HepG2 (cell line): Measurements from ENCODE around the gene RBCK1. TPM values are rescaled to one million over a fixed set of nuclear protein-coding genes. Genes with fewer than 3 reads are reported as not detected.

Experiments
- AGO2 ChIP-seq: fragments of 200-400 bp; formaldehyde crosslinking; optimal IDR thresholded peaks from 2 replicates; pipeline ENCODE3; 2017; ENCODE audit warnings: mild to moderate bottlenecking, low read depth, low read length, moderate library complexity
- ARID2 ChIP-seq: sonication (generic); formaldehyde crosslinking; IDR thresholded peaks from 2 replicates; pipeline ENCODE4 v1.8.1; 2022; ENCODE audit warnings: mild to moderate bottlenecking, missing genetic modification reagents, borderline replicate concordance
- CBX1 ChIP-seq: IDR thresholded peaks from one replicate; pipeline ENCODE4 v1.6.1; 2016; ENCODE audit warnings: antibody characterized with exemption, low read depth
- CREM ChIP-seq, 2 experiments: sonication (generic) in 1 of 2; formaldehyde crosslinking in 1 of 2; IDR thresholded peaks; 2 replicates each; pipeline versions ENCODE4 v1.4.0 to v1.6.1; 2016 to 2020; ENCODE audit warnings: antibody characterized with exemption in 1 of 2, mild to moderate bottlenecking in 1 of 2, missing genetic modification reagents in 1 of 2
- MLLT10 ChIP-seq: sonication (generic); formaldehyde crosslinking; IDR thresholded peaks from 2 replicates; pipeline ENCODE4 v1.4.0; 2020; ENCODE audit warnings: missing genetic modification reagents
- NCOA2 ChIP-seq: sonication (generic); formaldehyde crosslinking; IDR thresholded peaks from 2 replicates; pipeline ENCODE4 v1.8.0; 2022; ENCODE audit warnings: inconsistent platforms
- NR1H2 ChIP-seq: sonication (generic); formaldehyde crosslinking; IDR thresholded peaks from 2 replicates; pipeline ENCODE4 v1.8.1; 2022; ENCODE audit warnings: low read depth, missing genetic modification reagents, borderline replicate concordance
- ONECUT2 ChIP-seq: sonication (generic); formaldehyde crosslinking; IDR thresholded peaks from 2 replicates; pipeline ENCODE4 v1.4.0; 2020; ENCODE audit warnings: missing genetic modification reagents
- RFX1 ChIP-seq: fragments of 450-650 bp; IDR thresholded peaks from 2 replicates; pipeline ENCODE4 v1.6.1; 2017
- SAFB2 ChIP-seq: sonication (generic); formaldehyde crosslinking; IDR thresholded peaks from 2 replicates; pipeline ENCODE4 v1.5.1; 2020; ENCODE audit warnings: missing genetic modification reagents, low read depth, mild to moderate bottlenecking, borderline replicate concordance
- TAF15 ChIP-seq: fragments of 200-400 bp; formaldehyde crosslinking; IDR thresholded peaks from one replicate; pipeline ENCODE4 v1.6.1; 2018; ENCODE audit warnings: mild to moderate bottlenecking, low read depth, low read length; ENCODE audit not compliant: poor library complexity, severe bottlenecking
- TBX2 ChIP-seq: sonication (generic); formaldehyde crosslinking; IDR thresholded peaks from 2 replicates; pipeline ENCODE4 v1.5.0; 2020; ENCODE audit warnings: missing genetic modification reagents, mild to moderate bottlenecking, borderline replicate concordance
- THYN1 ChIP-seq: sonication (generic); formaldehyde crosslinking; IDR thresholded peaks from 2 replicates; pipeline ENCODE4 v1.8.1; 2023; ENCODE audit warnings: low read depth, mild to moderate bottlenecking, moderate library complexity, missing genetic modification reagents, borderline replicate concordance
- TOPORS ChIP-seq: sonication (generic); formaldehyde crosslinking; IDR thresholded peaks from 2 replicates; pipeline ENCODE4 v1.8.0; 2023; ENCODE audit warnings: mild to moderate bottlenecking, missing genetic modification reagents
- ZNF333 ChIP-seq: sonication (generic); formaldehyde crosslinking; IDR thresholded peaks from 2 replicates; pipeline ENCODE4 v1.4.0; 2020; ENCODE audit warnings: mild to moderate bottlenecking, missing genetic modification reagents, borderline replicate concordance
- ZNF563 ChIP-seq: sonication (generic); formaldehyde crosslinking; IDR thresholded peaks from 2 replicates; pipeline ENCODE4 v1.8.0; 2022; ENCODE audit warnings: mild to moderate bottlenecking, moderate library complexity, missing genetic modification reagents
- ZNF616 ChIP-seq: sonication (generic); formaldehyde crosslinking; IDR thresholded peaks from 2 replicates; pipeline ENCODE4 v1.5.0; 2020; ENCODE audit warnings: low read depth, mild to moderate bottlenecking, missing genetic modification reagents
- polyA plus RNA-seq, 8 experiments: library from polyadenylated mRNA; depleted of rRNA in 3 of 8; stranded (reverse) in 7 of 8; unstranded in 1 of 8; fragments of >200 nt; fragmentation: Illumina TruSeq in 4 of 8; extraction: Trizol in 4 of 8; gene quantifications; 2 replicates each; pipeline versions ENCODE4 v1.2.1 to v1.2.3, GENCODE V29; 2011 to 2016; ENCODE audit warnings: low read depth in 4 of 8, missing spikeins in 1 of 8, mixed read lengths in 1 of 8; ENCODE audit not compliant: insufficient read depth in 1 of 8
- total RNA-seq, 5 experiments: library from RNA; depleted of rRNA; stranded (reverse); fragments of >200 nt; fragmentation: Illumina TruSeq; extraction: Trizol; gene quantifications; 2 replicates each; pipeline ENCODE4 v1.2.3, GENCODE V29; 2016; ENCODE audit warnings: low read depth in 1 of 5
- TF ChIP-seq, protein P1 (sequence below): sonication (generic); formaldehyde crosslinking; IDR thresholded peaks from 2 replicates; pipeline ENCODE4 v1.4.0; 2020; ENCODE audit warnings: missing genetic modification reagents
- TF ChIP-seq, protein P2 (sequence below): sonication (generic); formaldehyde crosslinking; IDR thresholded peaks from 2 replicates; pipeline ENCODE4 v1.4.0; 2020; ENCODE audit warnings: missing genetic modification reagents, borderline replicate concordance
- TF ChIP-seq, protein P3 (sequence below): sonication (generic); formaldehyde crosslinking; IDR thresholded peaks from 2 replicates; pipeline ENCODE4 v1.4.0; 2020; ENCODE audit warnings: missing genetic modification reagents, borderline replicate concordance

RBCK1 gene
- total and polyA plus RNA-seq, 2 of the 13 experiments (the other 11 are each of a cell fraction or from before 2014, with no cell fraction given): 149 to 215 TPM

DNA sequence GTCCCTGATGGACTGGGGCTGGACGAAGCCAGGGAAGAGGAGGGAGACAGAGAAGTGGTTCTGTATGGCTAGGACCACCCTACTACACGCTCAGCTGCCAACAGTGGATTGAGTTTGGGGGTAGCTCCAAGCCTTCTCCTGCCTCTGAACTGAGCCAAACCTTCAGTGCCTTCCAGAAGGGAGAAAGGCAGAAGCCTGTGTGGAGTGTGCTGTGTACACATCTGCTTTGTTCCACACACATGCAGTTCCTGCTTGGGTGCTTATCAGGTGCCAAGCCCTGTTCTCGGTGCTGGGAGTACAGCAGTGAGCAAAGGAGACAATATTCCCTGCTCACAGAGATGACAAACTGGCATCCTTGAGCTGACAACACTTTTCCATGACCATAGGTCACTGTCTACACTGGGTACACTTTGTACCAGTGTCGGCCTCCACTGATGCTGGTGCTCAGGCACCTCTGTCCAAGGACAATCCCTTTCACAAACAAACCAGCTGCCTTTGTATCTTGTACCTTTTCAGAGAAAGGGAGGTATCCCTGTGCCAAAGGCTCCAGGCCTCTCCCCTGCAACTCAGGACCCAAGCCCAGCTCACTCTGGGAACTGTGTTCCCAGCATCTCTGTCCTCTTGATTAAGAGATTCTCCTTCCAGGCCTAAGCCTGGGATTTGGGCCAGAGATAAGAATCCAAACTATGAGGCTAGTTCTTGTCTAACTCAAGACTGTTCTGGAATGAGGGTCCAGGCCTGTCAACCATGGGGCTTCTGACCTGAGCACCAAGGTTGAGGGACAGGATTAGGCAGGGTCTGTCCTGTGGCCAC, 11.3 kb upstream of the RBCK1 start (continued):
- TF ChIP-seq, protein P1, sequence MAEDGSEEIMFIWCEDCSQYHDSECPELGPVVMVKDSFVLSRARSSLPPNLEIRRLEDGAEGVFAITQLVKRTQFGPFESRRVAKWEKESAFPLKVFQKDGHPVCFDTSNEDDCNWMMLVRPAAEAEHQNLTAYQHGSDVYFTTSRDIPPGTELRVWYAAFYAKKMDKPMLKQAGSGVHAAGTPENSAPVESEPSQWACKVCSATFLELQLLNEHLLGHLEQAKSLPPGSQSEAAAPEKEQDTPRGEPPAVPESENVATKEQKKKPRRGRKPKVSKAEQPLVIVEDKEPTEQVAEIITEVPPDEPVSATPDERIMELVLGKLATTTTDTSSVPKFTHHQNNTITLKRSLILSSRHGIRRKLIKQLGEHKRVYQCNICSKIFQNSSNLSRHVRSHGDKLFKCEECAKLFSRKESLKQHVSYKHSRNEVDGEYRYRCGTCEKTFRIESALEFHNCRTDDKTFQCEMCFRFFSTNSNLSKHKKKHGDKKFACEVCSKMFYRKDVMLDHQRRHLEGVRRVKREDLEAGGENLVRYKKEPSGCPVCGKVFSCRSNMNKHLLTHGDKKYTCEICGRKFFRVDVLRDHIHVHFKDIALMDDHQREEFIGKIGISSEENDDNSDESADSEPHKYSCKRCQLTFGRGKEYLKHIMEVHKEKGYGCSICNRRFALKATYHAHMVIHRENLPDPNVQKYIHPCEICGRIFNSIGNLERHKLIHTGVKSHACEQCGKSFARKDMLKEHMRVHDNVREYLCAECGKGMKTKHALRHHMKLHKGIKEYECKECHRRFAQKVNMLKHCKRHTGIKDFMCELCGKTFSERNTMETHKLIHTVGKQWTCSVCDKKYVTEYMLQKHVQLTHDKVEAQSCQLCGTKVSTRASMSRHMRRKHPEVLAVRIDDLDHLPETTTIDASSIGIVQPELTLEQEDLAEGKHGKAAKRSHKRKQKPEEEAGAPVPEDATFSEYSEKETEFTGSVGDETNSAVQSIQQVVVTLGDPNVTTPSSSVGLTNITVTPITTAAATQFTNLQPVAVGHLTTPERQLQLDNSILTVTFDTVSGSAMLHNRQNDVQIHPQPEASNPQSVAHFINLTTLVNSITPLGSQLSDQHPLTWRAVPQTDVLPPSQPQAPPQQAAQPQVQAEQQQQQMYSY (CRISPR knock-in tag): no peak
- TF ChIP-seq NR1H2 (no peak), ZNF563 (no peak), ZNF333 (CRISPR knock-in tag) (0 out of 2 replicates have a peak, but pooled peaks have one; percentile 67), AGO2 (no peak), MLLT10 (CRISPR knock-in tag) (no peak), ZNF616 (CRISPR knock-in tag) (no peak; the same call in 1 of the 2 replicates), ONECUT2 (CRISPR knock-in tag) (peak; percentile 63), TOPORS (peak; percentile 84; the same call in 1 of the 2 replicates), NCOA2 (peak; percentile 98), SAFB2 (CRISPR knock-in tag) (peak; percentile 66; the same call in 1 of the 2 replicates), RFX1 (no peak), ARID2 (CRISPR knock-in tag) (peak; percentile 74), CBX1 (no peak), CREM (IDR thresholded peaks at IDR 0.05) (peak; percentile 89), CREM (CRISPR knock-in tag; IDR thresholded peaks at IDR 0.05) (no peak), TBX2 (CRISPR knock-in tag) (peak; percentile 99), THYN1 (CRISPR knock-in tag) (no peak), TAF15 (no peak)
- TF ChIP-seq, protein P2, sequence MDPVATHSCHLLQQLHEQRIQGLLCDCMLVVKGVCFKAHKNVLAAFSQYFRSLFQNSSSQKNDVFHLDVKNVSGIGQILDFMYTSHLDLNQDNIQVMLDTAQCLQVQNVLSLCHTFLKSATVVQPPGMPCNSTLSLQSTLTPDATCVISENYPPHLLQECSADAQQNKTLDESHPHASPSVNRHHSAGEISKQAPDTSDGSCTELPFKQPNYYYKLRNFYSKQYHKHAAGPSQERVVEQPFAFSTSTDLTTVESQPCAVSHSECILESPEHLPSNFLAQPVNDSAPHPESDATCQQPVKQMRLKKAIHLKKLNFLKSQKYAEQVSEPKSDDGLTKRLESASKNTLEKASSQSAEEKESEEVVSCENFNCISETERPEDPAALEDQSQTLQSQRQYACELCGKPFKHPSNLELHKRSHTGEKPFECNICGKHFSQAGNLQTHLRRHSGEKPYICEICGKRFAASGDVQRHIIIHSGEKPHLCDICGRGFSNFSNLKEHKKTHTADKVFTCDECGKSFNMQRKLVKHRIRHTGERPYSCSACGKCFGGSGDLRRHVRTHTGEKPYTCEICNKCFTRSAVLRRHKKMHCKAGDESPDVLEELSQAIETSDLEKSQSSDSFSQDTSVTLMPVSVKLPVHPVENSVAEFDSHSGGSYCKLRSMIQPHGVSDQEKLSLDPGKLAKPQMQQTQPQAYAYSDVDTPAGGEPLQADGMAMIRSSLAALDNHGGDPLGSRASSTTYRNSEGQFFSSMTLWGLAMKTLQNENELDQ (CRISPR knock-in tag): peak; percentile 35; the same call in 1 of the 2 replicates
- TF ChIP-seq, protein P3, sequence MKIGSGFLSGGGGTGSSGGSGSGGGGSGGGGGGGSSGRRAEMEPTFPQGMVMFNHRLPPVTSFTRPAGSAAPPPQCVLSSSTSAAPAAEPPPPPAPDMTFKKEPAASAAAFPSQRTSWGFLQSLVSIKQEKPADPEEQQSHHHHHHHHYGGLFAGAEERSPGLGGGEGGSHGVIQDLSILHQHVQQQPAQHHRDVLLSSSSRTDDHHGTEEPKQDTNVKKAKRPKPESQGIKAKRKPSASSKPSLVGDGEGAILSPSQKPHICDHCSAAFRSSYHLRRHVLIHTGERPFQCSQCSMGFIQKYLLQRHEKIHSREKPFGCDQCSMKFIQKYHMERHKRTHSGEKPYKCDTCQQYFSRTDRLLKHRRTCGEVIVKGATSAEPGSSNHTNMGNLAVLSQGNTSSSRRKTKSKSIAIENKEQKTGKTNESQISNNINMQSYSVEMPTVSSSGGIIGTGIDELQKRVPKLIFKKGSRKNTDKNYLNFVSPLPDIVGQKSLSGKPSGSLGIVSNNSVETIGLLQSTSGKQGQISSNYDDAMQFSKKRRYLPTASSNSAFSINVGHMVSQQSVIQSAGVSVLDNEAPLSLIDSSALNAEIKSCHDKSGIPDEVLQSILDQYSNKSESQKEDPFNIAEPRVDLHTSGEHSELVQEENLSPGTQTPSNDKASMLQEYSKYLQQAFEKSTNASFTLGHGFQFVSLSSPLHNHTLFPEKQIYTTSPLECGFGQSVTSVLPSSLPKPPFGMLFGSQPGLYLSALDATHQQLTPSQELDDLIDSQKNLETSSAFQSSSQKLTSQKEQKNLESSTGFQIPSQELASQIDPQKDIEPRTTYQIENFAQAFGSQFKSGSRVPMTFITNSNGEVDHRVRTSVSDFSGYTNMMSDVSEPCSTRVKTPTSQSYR (CRISPR knock-in tag): peak; percentile 91
